OCI-LY1 (cell line): ENCODE results near the gene MAST4.

ENCODE experiments used
- H2AFZ ChIP-seq: fragments of 200-600 bp; sonication (generic), shearing (Covaris generic); 2 replicates; pipeline ENCODE4 v1.6.0; 2014; ENCODE audit warnings: antibody characterized with exemption, mild to moderate bottlenecking, low read length
- H3F3A ChIP-seq: fragments of 200-600 bp; sonication (generic), shearing (Covaris generic); 2 replicates; pipeline ENCODE4 v1.6.0; 2014; ENCODE audit warnings: mild to moderate bottlenecking, antibody characterized with exemption, low read length, moderate library complexity; ENCODE audit not compliant: insufficient read depth
- H3K27ac ChIP-seq: fragments of 200-600 bp; sonication (generic); 2 replicates; pipeline ENCODE4 v1.5.1; 2014; ENCODE audit warnings: low read length, mixed run types, mild to moderate bottlenecking, low read depth; ENCODE audit not compliant: poor library complexity, severe bottlenecking
- H3K27me3 ChIP-seq: fragments of 200-600 bp; sonication (generic); 2 replicates; pipeline ENCODE4 v1.6.0; 2014; ENCODE audit warnings: antibody characterized with exemption, mild to moderate bottlenecking, low read length, moderate library complexity; ENCODE audit not compliant: insufficient read depth
- H3K36me3 ChIP-seq: fragments of 200-600 bp; sonication (generic); 2 replicates; pipeline ENCODE4 v1.6.1; 2014; ENCODE audit warnings: mild to moderate bottlenecking, antibody characterized with exemption, low read length, moderate library complexity, mixed read lengths; ENCODE audit not compliant: insufficient read depth
- H3K4me1 ChIP-seq: fragments of 200-600 bp; sonication (generic); 2 replicates; pipeline ENCODE4 v1.5.1; 2014; ENCODE audit warnings: mild to moderate bottlenecking, low read length, moderate library complexity; ENCODE audit not compliant: insufficient read depth, severe bottlenecking
- H3K4me2 ChIP-seq: fragments of 200-600 bp; sonication (generic), shearing (Covaris generic); 2 replicates; pipeline ENCODE4 v1.6.1; 2014; ENCODE audit warnings: low read length
- H3K4me3 ChIP-seq: fragments of 200-600 bp; sonication (generic); 2 replicates; pipeline ENCODE4 v1.5.1; 2014; ENCODE audit warnings: low read length, low read depth, mild to moderate bottlenecking, mixed read lengths; ENCODE audit not compliant: poor library complexity, severe bottlenecking
- H3K79me2 ChIP-seq: fragments of 200-600 bp; shearing (Covaris generic); 2 replicates; pipeline ENCODE4 v1.6.1; 2016; ENCODE audit warnings: mixed run types, low read length, mixed read lengths; ENCODE audit not compliant: insufficient read depth
- H3K9ac ChIP-seq: fragments of 200-600 bp; sonication (generic), shearing (Covaris generic); 2 replicates; pipeline ENCODE4 v1.6.1; 2014; ENCODE audit warnings: mild to moderate bottlenecking, low read length, mixed read lengths
- H3K9me2 ChIP-seq: fragments of 200-600 bp; sonication (generic), shearing (Covaris generic); 2 replicates; pipeline ENCODE4 v1.6.1; 2014; ENCODE audit warnings: low read depth, mild to moderate bottlenecking, low read length, mixed read lengths
- H3K9me3 ChIP-seq: fragments of 200-600 bp; shearing (Covaris generic); 2 replicates; pipeline ENCODE4 v1.6.1; 2014; ENCODE audit warnings: low read length, mixed read lengths
- H4K20me1 ChIP-seq: fragments of 200-600 bp; sonication (generic), shearing (Covaris generic); 2 replicates; pipeline ENCODE4 v1.6.0; 2016; ENCODE audit warnings: mild to moderate bottlenecking, low read length; ENCODE audit not compliant: insufficient read depth
- EZH2 ChIP-seq: fragments of 200-600 bp; sonication (generic), shearing (Covaris generic); IDR thresholded peaks from 2 replicates; pipeline ENCODE4 v1.8.0; 2017; ENCODE audit warnings: borderline replicate concordance, mixed run types, mild to moderate bottlenecking, antibody characterized with exemption, low read length, moderate library complexity, mixed read lengths
- TF ChIP-seq, protein P1 (sequence below): fragments of 200-600 bp; sonication (generic), shearing (Covaris generic); IDR thresholded peaks from 2 replicates; pipeline ENCODE4 v1.5.1; 2017; ENCODE audit warnings: mild to moderate bottlenecking, antibody characterized with exemption, low read length, moderate library complexity, mixed read lengths

The MAST4 gene

DNA sequence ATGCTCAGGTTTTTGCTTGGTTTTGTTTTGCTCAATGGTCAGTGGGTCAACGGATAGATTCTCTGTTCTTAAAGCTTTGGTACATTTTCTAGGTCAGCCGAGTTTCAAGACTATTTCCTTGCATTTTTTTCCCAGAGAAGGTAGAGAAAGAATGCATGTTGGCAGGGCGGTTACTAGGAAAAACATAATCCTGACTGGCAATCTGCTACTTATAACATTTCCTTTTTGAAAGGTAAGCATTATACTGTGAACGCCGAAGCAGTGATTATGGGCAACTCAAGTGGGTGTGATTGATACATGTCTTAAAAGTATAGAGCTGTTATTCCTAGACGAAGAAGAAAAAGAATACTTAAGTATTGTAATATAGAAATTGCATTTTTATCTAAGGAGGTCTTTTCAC lies 273.2 kb downstream of the MAST4 start:
- H3K9me3 ChIP-seq = no peaks in the 10 kb centered on the region

GRCh38 chr5:66870708-66871107 lies 274.5 kb downstream of the MAST4 start:
- Histone ChIP-seq H2AFZ (no peak overlapping the region), H3K9me3 (no peaks in the 10 kb centered on the region), H3K79me2 (no peaks in the 10 kb centered on the region), H3K4me2 (no peak overlapping the region), H3K4me3 (no peak overlapping the region), H3F3A (no peaks in the 10 kb centered on the region), H3K4me1 (no peaks in the 10 kb centered on the region), H3K9me2 (no peaks in the 10 kb centered on the region), H4K20me1 (no peaks in the 10 kb centered on the region), H3K9ac (no peak overlapping the region), H3K27ac (no peak overlapping the region), H3K36me3 (no peaks in the 10 kb centered on the region), H3K27me3 (no peaks in the 10 kb centered on the region)
- TF ChIP-seq EZH2 = no peak
- TF ChIP-seq, protein P1, sequence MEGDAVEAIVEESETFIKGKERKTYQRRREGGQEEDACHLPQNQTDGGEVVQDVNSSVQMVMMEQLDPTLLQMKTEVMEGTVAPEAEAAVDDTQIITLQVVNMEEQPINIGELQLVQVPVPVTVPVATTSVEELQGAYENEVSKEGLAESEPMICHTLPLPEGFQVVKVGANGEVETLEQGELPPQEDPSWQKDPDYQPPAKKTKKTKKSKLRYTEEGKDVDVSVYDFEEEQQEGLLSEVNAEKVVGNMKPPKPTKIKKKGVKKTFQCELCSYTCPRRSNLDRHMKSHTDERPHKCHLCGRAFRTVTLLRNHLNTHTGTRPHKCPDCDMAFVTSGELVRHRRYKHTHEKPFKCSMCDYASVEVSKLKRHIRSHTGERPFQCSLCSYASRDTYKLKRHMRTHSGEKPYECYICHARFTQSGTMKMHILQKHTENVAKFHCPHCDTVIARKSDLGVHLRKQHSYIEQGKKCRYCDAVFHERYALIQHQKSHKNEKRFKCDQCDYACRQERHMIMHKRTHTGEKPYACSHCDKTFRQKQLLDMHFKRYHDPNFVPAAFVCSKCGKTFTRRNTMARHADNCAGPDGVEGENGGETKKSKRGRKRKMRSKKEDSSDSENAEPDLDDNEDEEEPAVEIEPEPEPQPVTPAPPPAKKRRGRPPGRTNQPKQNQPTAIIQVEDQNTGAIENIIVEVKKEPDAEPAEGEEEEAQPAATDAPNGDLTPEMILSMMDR = no peak

More for the DNA sequence above, 273.2 kb downstream of the MAST4 start:
- no peak for TF ChIP-seq EZH2
- TF ChIP-seq, protein P1 = no peak
- Histone ChIP-seq H3K9me2 (no peaks in the 10 kb centered on the region), H3K4me3 (no peak overlapping the region), H3K79me2 (no peaks in the 10 kb centered on the region), H3K27ac (no peak overlapping the region), H2AFZ (no peak overlapping the region), H3K27me3 (no peaks in the 10 kb centered on the region), H3K4me2 (no peak overlapping the region), H3F3A (no peaks in the 10 kb centered on the region), H4K20me1 (no peaks in the 10 kb centered on the region), H3K36me3 (no peaks in the 10 kb centered on the region), H3K4me1 (no peaks in the 10 kb centered on the region), H3K9ac (no peak overlapping the region)

- Histone ChIP-seq H3K27me3 (no peaks in the 10 kb centered on the region), H3K4me1 (no peaks in the 10 kb centered on the region)
- TF ChIP-seq, protein P1 = no peak
- TF ChIP-seq EZH2 = no peak
These were observed 275.5 kb downstream of the MAST4 start for GRCh38 chr5:66871651-66872050.

More at GRCh38 chr5:66871651-66872050, 275.5 kb downstream of the MAST4 start:
- no peaks in the 10 kb centered on the region for H3K79me2 ChIP-seq
- H3K27ac ChIP-seq = no peak overlapping the region
- no peak overlapping the region for H3K9ac ChIP-seq
- H4K20me1 ChIP-seq = no peaks in the 10 kb centered on the region
- no peaks in the 10 kb centered on the region for H3K36me3 ChIP-seq
- H3K4me2 ChIP-seq = no peak overlapping the region
- H2AFZ ChIP-seq = no peak overlapping the region
- no peak overlapping the region for H3K4me3 ChIP-seq
- no peaks in the 10 kb centered on the region for H3K9me3 ChIP-seq
- no peaks in the 10 kb centered on the region for H3K9me2 ChIP-seq
- no peaks in the 10 kb centered on the region for H3F3A ChIP-seq
